ENCODE measurements around the gene CMTM8. TPM values are rescaled to one million over a fixed set of nuclear protein-coding genes. Genes with fewer than 3 reads are reported as not detected.
"Not testable (repeated sequence)": the region's sequence is repeated elsewhere in the genome, so short reads cannot be mapped to it uniquely, and the experiment has no call there.

CMTM8 gene
- total RNA-seq, 1 experiment from 2014 or later, result 9.0 TPM

GRCh38 chr3:32189693-32190092 is 48.8 kb upstream of the CMTM8 start:
- H3K4me3 Mint-ChIP-seq, result no peak overlapping the region
- POLR2A ChIA-PET, result no interaction called here

DNA sequence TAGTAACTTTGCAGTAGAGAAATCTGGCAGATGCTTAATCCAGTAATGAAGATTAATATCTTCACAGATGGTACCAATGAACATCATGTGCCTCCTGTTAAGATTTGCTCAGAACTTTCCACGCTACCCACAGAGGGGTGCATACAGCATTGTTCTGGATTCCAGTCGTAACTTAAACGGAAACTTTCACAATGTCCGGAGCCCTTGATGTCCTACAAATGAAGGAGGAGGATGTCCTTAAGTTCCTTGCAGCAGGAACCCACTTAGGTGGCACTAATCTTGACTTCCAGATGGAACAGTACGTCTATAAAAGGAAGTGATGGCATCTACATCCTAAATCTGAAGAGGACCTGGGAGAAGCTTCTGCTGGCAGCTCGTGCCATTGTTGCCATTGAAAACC is 47.9 kb upstream of the CMTM8 start:
- CTCF ChIA-PET, result interaction anchor here (0.7 kb wide), 1 partner anchor 15 kb away, joined by 3 read pairs; no protein-coding TSS in a partner anchor
- H3K27me3 Mint-ChIP-seq (ENCODE audit: low read depth); H3K36me3 Mint-ChIP-seq; H3K27ac Mint-ChIP-seq; H3K9me3 Mint-ChIP-seq; DNase-seq (ENCODE audit: low spot score); H3K4me3 Mint-ChIP-seq; POLR2A ChIA-PET; ATAC-seq: not testable (repeated sequence)
- H3K4me1 Mint-ChIP-seq, result peaks cover 16% of the 10 kb centered on the region

More at GRCh38 chr3:32189693-32190092, 48.8 kb upstream of the CMTM8 start:
- no peaks in the 10 kb centered on the region for H3K9me3 Mint-ChIP-seq
- no peaks in the 10 kb centered on the region for H3K27me3 Mint-ChIP-seq (ENCODE audit: low read depth)
- no peaks in the 10 kb centered on the region for H3K36me3 Mint-ChIP-seq
- peaks cover 16% of the 10 kb centered on the region for H3K4me1 Mint-ChIP-seq
- no peak for TF ChIP-seq SMAD3 (CRISPR knock-in tag; IDR thresholded peaks at IDR 0.05; ENCODE audit: borderline replicate concordance)
- no peak for TF ChIP-seq MYBL2 (CRISPR knock-in tag; IDR thresholded peaks at IDR 0.05)
- no peak for TF ChIP-seq ZNF671 (CRISPR knock-in tag; IDR thresholded peaks at IDR 0.05)
- no peak for TF ChIP-seq ZNF317 (CRISPR knock-in tag; IDR thresholded peaks at IDR 0.05; ENCODE audit: borderline replicate concordance, low read depth)
- TF ChIP-seq FOXP1 (CRISPR knock-in tag; IDR thresholded peaks at IDR 0.05; ENCODE audit: borderline replicate concordance), result no peak
- no peak for TF ChIP-seq ZNF263 (CRISPR knock-in tag; IDR thresholded peaks at IDR 0.05; ENCODE audit: low read depth)
- TF ChIP-seq, protein P1, sequence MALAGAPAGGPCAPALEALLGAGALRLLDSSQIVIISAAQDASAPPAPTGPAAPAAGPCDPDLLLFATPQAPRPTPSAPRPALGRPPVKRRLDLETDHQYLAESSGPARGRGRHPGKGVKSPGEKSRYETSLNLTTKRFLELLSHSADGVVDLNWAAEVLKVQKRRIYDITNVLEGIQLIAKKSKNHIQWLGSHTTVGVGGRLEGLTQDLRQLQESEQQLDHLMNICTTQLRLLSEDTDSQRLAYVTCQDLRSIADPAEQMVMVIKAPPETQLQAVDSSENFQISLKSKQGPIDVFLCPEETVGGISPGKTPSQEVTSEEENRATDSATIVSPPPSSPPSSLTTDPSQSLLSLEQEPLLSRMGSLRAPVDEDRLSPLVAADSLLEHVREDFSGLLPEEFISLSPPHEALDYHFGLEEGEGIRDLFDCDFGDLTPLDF (CRISPR knock-in tag; IDR thresholded peaks at IDR 0.05), result no peak
- TF ChIP-seq, protein P2, sequence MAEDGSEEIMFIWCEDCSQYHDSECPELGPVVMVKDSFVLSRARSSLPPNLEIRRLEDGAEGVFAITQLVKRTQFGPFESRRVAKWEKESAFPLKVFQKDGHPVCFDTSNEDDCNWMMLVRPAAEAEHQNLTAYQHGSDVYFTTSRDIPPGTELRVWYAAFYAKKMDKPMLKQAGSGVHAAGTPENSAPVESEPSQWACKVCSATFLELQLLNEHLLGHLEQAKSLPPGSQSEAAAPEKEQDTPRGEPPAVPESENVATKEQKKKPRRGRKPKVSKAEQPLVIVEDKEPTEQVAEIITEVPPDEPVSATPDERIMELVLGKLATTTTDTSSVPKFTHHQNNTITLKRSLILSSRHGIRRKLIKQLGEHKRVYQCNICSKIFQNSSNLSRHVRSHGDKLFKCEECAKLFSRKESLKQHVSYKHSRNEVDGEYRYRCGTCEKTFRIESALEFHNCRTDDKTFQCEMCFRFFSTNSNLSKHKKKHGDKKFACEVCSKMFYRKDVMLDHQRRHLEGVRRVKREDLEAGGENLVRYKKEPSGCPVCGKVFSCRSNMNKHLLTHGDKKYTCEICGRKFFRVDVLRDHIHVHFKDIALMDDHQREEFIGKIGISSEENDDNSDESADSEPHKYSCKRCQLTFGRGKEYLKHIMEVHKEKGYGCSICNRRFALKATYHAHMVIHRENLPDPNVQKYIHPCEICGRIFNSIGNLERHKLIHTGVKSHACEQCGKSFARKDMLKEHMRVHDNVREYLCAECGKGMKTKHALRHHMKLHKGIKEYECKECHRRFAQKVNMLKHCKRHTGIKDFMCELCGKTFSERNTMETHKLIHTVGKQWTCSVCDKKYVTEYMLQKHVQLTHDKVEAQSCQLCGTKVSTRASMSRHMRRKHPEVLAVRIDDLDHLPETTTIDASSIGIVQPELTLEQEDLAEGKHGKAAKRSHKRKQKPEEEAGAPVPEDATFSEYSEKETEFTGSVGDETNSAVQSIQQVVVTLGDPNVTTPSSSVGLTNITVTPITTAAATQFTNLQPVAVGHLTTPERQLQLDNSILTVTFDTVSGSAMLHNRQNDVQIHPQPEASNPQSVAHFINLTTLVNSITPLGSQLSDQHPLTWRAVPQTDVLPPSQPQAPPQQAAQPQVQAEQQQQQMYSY (CRISPR knock-in tag; IDR thresholded peaks at IDR 0.05), result no peak
- no peak for TF ChIP-seq CREM (CRISPR knock-in tag; IDR thresholded peaks at IDR 0.05)
- TF ChIP-seq NR2C2 (CRISPR knock-in tag; IDR thresholded peaks at IDR 0.05), result no peak
- TF ChIP-seq, protein P3, sequence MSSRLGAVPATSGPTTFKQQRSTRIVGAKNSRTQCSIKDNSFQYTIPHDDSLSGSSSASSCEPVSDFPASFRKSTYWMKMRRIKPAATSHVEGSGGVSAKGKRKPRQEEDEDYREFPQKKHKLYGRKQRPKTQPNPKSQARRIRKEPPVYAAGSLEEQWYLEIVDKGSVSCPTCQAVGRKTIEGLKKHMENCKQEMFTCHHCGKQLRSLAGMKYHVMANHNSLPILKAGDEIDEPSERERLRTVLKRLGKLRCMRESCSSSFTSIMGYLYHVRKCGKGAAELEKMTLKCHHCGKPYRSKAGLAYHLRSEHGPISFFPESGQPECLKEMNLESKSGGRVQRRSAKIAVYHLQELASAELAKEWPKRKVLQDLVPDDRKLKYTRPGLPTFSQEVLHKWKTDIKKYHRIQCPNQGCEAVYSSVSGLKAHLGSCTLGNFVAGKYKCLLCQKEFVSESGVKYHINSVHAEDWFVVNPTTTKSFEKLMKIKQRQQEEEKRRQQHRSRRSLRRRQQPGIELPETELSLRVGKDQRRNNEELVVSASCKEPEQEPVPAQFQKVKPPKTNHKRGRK (CRISPR knock-in tag; IDR thresholded peaks at IDR 0.05; ENCODE audit: borderline replicate concordance), result no peak
- TF ChIP-seq, protein P4, sequence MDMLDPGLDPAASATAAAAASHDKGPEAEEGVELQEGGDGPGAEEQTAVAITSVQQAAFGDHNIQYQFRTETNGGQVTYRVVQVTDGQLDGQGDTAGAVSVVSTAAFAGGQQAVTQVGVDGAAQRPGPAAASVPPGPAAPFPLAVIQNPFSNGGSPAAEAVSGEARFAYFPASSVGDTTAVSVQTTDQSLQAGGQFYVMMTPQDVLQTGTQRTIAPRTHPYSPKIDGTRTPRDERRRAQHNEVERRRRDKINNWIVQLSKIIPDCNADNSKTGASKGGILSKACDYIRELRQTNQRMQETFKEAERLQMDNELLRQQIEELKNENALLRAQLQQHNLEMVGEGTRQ (CRISPR knock-in tag; IDR thresholded peaks at IDR 0.05), result no peak
- no peak for TF ChIP-seq ZNF138 (CRISPR knock-in tag; conservative IDR thresholded peaks at IDR 0.05)
- TF ChIP-seq HMGA2 (CRISPR knock-in tag; IDR thresholded peaks at IDR 0.05), result no peak
- TF ChIP-seq, protein P5, sequence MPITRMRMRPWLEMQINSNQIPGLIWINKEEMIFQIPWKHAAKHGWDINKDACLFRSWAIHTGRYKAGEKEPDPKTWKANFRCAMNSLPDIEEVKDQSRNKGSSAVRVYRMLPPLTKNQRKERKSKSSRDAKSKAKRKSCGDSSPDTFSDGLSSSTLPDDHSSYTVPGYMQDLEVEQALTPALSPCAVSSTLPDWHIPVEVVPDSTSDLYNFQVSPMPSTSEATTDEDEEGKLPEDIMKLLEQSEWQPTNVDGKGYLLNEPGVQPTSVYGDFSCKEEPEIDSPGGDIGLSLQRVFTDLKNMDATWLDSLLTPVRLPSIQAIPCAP (CRISPR knock-in tag; IDR thresholded peaks at IDR 0.05), result no peak
- TF ChIP-seq, protein P6, sequence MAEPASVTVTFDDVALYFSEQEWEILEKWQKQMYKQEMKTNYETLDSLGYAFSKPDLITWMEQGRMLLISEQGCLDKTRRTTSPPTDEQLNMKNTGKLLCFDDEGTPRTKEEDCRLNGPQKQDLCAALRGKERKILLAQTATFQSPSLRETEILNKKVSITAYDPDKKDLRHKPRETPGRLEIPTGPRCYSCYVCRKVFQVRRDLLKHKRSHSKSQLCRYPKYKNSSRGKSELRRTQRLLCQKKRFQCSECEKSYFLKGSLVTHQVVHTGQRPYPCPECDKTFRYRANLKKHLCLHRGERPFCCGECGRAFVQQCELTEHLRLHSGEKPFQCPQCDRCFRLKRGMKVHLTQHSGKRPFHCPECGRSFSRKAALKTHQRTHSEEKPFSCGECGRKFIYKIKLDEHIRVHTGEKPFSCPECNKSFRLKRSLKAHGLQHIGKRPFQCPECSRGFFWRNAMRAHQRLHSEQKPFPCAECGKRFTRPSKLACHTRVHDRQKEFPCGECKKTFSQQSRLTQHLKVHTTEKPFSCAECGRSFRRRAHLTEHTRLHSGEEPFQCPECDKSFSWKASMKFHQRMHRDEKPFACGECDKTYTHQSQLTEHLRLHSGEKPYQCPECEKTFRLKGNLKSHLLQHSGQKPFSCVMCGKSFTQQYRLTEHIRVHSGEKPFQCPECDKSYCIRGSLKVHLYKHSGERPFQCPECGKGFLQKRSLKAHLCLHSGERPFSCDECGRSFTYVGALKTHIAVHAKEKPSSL (CRISPR knock-in tag; conservative IDR thresholded peaks at IDR 0.05), result no peak
- ATAC-seq (no peak; the same call in 1 of the 2 replicates), DNase-seq (ENCODE audit: low spot score) (no peak)
- no peak overlapping the region for H3K27ac Mint-ChIP-seq
- CTCF ChIA-PET, result no interaction called here
